HuH-7 (cell line): ENCODE measurements around the gene ACOXL.

Source experiments
- DNase-seq: peaks from one replicate; pipeline ENCODE4 v3.0.0; 2011; ENCODE audit warnings: low spot score

Gene ACOXL

GRCh38 chr2:110977403-110977802 is 245.0 kb downstream of the ACOXL start:
- no peak for DNase-seq

GRCh38 chr2:110978148-110978547 is 245.8 kb downstream of the ACOXL start:
- no peak for DNase-seq

GRCh38 chr2:110978756-110979470 is 246.5 kb downstream of the ACOXL start:
- DNase-seq, result no peak

GRCh38 chr2:110979471-110980338 is 247.3 kb downstream of the ACOXL start:
- no peak for DNase-seq

- no peak for DNase-seq
Measured at GRCh38 chr2:110980339-110981062, 248.1 kb downstream of the ACOXL start.

GRCh38 chr2:110983133-110983532 is 250.8 kb downstream of the ACOXL start:
- no peak for DNase-seq

GRCh38 chr2:110984694-110985490 is 252.5 kb downstream of the ACOXL start:
- DNase-seq, result no peak

- no peak for DNase-seq
Measured at GRCh38 chr2:110990440-110990839, 258.1 kb downstream of the ACOXL start.

- DNase-seq, result no peak
Measured at GRCh38 chr2:110991911-110992310, 259.5 kb downstream of the ACOXL start.

- DNase-seq, result no peak
Measured at GRCh38 chr2:110992886-110993285, 260.5 kb downstream of the ACOXL start.

GRCh38 chr2:110993557-110994231 is 261.3 kb downstream of the ACOXL start:
- DNase-seq, result no peak

GRCh38 chr2:110994250-110994961 is 262.0 kb downstream of the ACOXL start:
- no peak for DNase-seq

- no peak for DNase-seq
Measured at GRCh38 chr2:110995911-110996310, 263.5 kb downstream of the ACOXL start.

- DNase-seq, result no peak
Measured at GRCh38 chr2:110997331-110998045, 265.1 kb downstream of the ACOXL start.

GRCh38 chr2:110998311-110998710 is 265.9 kb downstream of the ACOXL start:
- DNase-seq, result no peak

- no peak for DNase-seq
Measured at GRCh38 chr2:110999626-111000025, 267.3 kb downstream of the ACOXL start.

GRCh38 chr2:111005307-111005706 is 272.9 kb downstream of the ACOXL start:
- DNase-seq, result no peak

- no peak for DNase-seq
Measured at GRCh38 chr2:111005821-111006220, 273.4 kb downstream of the ACOXL start.

- DNase-seq, result no peak
Measured at GRCh38 chr2:111007757-111008688, 275.6 kb downstream of the ACOXL start.
